ENCODE measurements around the gene TUBB4A. TPM values are rescaled to one million over a fixed set of nuclear protein-coding genes. Genes with fewer than 3 reads are reported as not detected.

TUBB4A gene
- total and polyA plus RNA-seq, 2 donors (not counting 1 experiment from before 2014, with no cell fraction given): not detected

DNA sequence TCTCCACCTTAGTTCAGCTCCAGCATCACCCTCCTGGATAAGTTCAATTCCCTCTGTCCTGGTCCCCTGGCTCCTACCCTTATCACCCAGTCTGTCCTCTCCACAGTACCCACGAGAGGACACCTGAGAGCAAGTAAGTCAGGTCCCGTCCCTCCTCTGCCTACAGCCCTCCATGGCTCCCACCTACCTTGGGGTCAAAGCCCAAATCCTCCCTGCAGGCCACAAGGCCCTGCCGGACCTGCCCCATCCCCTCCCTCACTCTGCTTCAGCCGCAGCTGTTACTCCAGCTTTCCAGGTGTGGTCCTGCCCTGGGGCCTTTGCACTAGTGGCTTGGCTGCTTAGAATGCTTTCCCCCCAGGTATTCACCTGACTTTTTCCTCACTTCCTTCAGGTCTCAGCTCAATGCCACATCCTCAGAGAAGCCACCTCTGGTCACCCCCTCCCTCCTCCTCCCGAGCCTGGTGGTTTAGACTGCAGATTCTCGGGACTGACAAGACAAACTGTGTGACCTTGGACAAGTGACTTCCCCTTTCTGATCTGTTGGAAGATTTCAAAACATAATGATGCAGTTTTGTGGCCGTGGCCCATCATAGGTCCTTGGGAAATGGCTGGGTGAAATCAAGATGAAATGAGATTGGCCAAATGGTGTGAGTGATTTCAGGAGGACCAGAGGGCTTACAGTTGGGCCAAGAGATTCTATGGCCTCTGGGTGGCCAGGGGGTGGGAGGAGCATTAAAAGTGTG lies 3.6 kb downstream of the TUBB4A start:
- no peak overlapping the region for H3K4me2 ChIP-seq (ENCODE audit: extremely low read depth, insufficient read depth, low read length)
- no peaks in the 10 kb centered on the region for H3K4me1 ChIP-seq (ENCODE audit: control insufficient read depth, extremely low read depth, insufficient read depth, low read length)
- H4K20me1 ChIP-seq (ENCODE audit: control insufficient read depth, extremely low read depth, insufficient read depth, low read length): no peaks in the 10 kb centered on the region
- no peaks in the 10 kb centered on the region for H3K27me3 ChIP-seq (ENCODE audit: control insufficient read depth, insufficient read depth, low read length)
- DNase-seq (ENCODE audit: low read depth in 2 of 2): no peak
- H3K36me3 ChIP-seq (ENCODE audit: control insufficient read depth, insufficient read depth, low read length): no peaks in the 10 kb centered on the region
- H3K9me3 ChIP-seq (ENCODE audit: control insufficient read depth, insufficient read depth, low read depth, low read length): no peaks in the 10 kb centered on the region
- TF ChIP-seq, protein P1, sequence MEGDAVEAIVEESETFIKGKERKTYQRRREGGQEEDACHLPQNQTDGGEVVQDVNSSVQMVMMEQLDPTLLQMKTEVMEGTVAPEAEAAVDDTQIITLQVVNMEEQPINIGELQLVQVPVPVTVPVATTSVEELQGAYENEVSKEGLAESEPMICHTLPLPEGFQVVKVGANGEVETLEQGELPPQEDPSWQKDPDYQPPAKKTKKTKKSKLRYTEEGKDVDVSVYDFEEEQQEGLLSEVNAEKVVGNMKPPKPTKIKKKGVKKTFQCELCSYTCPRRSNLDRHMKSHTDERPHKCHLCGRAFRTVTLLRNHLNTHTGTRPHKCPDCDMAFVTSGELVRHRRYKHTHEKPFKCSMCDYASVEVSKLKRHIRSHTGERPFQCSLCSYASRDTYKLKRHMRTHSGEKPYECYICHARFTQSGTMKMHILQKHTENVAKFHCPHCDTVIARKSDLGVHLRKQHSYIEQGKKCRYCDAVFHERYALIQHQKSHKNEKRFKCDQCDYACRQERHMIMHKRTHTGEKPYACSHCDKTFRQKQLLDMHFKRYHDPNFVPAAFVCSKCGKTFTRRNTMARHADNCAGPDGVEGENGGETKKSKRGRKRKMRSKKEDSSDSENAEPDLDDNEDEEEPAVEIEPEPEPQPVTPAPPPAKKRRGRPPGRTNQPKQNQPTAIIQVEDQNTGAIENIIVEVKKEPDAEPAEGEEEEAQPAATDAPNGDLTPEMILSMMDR (conservative IDR thresholded peaks at IDR 0.05 in 1 of 2, IDR thresholded peaks at IDR 0.05 in 1 of 2; ENCODE audit: low read depth in 1 of 2, low read length in 2 of 2): no peak
- no peak for TF ChIP-seq EZH2 (IDR thresholded peaks at IDR 0.05; ENCODE audit: low read length, missing control alignments)
- H3K4me3 ChIP-seq (replicated peaks in 1 of 4; ENCODE audit: control extremely low read depth in 1 of 4, insufficient read depth in 1 of 4, low read depth in 3 of 4, low read length in 4 of 4): no peak overlapping the region
- no peaks in the 10 kb centered on the region for H3K79me2 ChIP-seq (ENCODE audit: control insufficient read depth, insufficient read depth, low read length)
- H2AFZ ChIP-seq (ENCODE audit: low read length): no peak overlapping the region
- H3K9ac ChIP-seq (ENCODE audit: insufficient read depth, low read length): no peak overlapping the region
- no peak overlapping the region for H3K27ac ChIP-seq (ENCODE audit: insufficient read depth, low read length)

DNA sequence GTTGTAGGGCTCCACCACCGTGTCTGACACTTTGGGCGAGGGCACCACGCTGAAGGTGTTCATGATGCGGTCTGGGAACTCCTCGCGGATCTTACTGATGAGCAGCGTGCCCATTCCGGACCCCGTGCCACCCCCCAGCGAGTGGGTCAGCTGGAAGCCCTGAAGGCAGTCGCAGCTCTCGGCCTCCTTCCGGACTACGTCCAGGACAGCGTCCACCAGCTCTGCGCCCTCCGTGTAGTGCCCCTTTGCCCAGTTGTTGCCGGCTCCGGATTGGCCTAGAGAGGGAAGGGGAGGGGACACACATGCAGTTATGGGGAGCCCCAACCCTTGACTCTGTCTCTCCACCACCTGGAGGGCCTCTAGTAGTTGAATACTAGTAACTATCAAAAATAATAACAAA lies 6.2 kb downstream of the TUBB4A start:
- no peak overlapping the region for H3K9ac ChIP-seq (ENCODE audit: insufficient read depth, low read length)

DNA sequence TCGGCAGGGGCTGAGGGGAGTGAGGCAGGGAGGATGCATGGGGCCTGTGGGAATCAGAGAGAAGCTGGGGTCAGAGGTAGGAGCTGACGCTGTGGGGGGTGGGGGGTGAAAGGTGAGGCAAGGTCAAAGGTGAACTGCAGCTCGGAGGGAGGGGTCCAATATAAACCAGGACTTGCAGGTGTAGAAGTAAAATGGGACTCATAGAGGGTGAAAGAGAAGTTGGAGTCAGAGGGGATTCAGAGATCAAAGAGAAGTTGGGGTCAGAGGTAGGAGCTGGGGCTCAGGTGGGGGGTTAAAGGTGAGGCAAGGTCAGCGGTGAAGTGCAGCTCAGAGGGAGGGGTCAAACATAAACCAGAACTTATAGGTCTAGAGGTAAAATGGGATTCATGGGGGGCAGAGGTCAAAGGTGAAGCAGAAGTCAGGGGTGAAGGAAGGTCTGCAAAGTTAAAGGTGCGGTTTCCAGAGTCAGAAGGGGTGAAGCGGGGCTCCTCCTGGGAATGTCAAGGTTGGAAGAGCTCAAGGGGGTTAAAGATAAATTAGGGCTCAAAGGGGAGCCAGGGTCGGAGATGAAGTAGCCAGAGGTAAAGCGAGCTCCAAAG lies 7.6 kb downstream of the TUBB4A start:
- H2AFZ ChIP-seq (ENCODE audit: low read length): no peak overlapping the region
- H3K4me2 ChIP-seq (ENCODE audit: extremely low read depth, insufficient read depth, low read length): no peak overlapping the region
- no peaks in the 10 kb centered on the region for H3K36me3 ChIP-seq (ENCODE audit: control insufficient read depth, insufficient read depth, low read length)
- no peak for DNase-seq (ENCODE audit: low read depth in 2 of 2)
- H3K27me3 ChIP-seq (ENCODE audit: control insufficient read depth, insufficient read depth, low read length): no peaks in the 10 kb centered on the region
- H3K4me3 ChIP-seq (replicated peaks in 1 of 4; ENCODE audit: control extremely low read depth in 1 of 4, insufficient read depth in 1 of 4, low read depth in 3 of 4, low read length in 4 of 4): no peak overlapping the region
- no peaks in the 10 kb centered on the region for H3K9me3 ChIP-seq (ENCODE audit: control insufficient read depth, insufficient read depth, low read depth, low read length)
- no peak overlapping the region for H3K27ac ChIP-seq (ENCODE audit: insufficient read depth, low read length)
- H3K9ac ChIP-seq (ENCODE audit: insufficient read depth, low read length): no peak overlapping the region
- H3K79me2 ChIP-seq (ENCODE audit: control insufficient read depth, insufficient read depth, low read length): no peaks in the 10 kb centered on the region
- TF ChIP-seq, protein P1 (conservative IDR thresholded peaks at IDR 0.05 in 1 of 2, IDR thresholded peaks at IDR 0.05 in 1 of 2; ENCODE audit: low read depth in 1 of 2, low read length in 2 of 2): no peak
- TF ChIP-seq EZH2 (IDR thresholded peaks at IDR 0.05; ENCODE audit: low read length, missing control alignments): no peak
- no peaks in the 10 kb centered on the region for H3K4me1 ChIP-seq (ENCODE audit: control insufficient read depth, extremely low read depth, insufficient read depth, low read length)
- no peaks in the 10 kb centered on the region for H4K20me1 ChIP-seq (ENCODE audit: control insufficient read depth, extremely low read depth, insufficient read depth, low read length)

More for the DNA sequence above, 6.2 kb downstream of the TUBB4A start:
- Histone ChIP-seq H3K4me1 (ENCODE audit: control insufficient read depth, extremely low read depth, insufficient read depth, low read length) (no peaks in the 10 kb centered on the region), H4K20me1 (ENCODE audit: control insufficient read depth, extremely low read depth, insufficient read depth, low read length) (no peaks in the 10 kb centered on the region), H3K27me3 (ENCODE audit: control insufficient read depth, insufficient read depth, low read length) (no peaks in the 10 kb centered on the region), H3K36me3 (ENCODE audit: control insufficient read depth, insufficient read depth, low read length) (no peaks in the 10 kb centered on the region), H3K27ac (ENCODE audit: insufficient read depth, low read length) (no peak overlapping the region), H3K79me2 (ENCODE audit: control insufficient read depth, insufficient read depth, low read length) (no peaks in the 10 kb centered on the region), H3K4me3 (replicated peaks in 1 of 4; ENCODE audit: control extremely low read depth in 1 of 4, insufficient read depth in 1 of 4, low read depth in 3 of 4, low read length in 4 of 4) (no peak overlapping the region), H2AFZ (ENCODE audit: low read length) (no peak overlapping the region), H3K9me3 (ENCODE audit: control insufficient read depth, insufficient read depth, low read depth, low read length) (no peaks in the 10 kb centered on the region), H3K4me2 (ENCODE audit: extremely low read depth, insufficient read depth, low read length) (no peak overlapping the region)
- no peak for TF ChIP-seq EZH2 (IDR thresholded peaks at IDR 0.05; ENCODE audit: low read length, missing control alignments)
- TF ChIP-seq, protein P1 (conservative IDR thresholded peaks at IDR 0.05 in 1 of 2, IDR thresholded peaks at IDR 0.05 in 1 of 2; ENCODE audit: low read depth in 1 of 2, low read length in 2 of 2): no peak
- no peak for DNase-seq (ENCODE audit: low read depth in 2 of 2)

All from fibroblast of lung (primary cell).